Measurements from ENCODE around the gene KCNQ2.

KCNQ2 gene

DNA sequence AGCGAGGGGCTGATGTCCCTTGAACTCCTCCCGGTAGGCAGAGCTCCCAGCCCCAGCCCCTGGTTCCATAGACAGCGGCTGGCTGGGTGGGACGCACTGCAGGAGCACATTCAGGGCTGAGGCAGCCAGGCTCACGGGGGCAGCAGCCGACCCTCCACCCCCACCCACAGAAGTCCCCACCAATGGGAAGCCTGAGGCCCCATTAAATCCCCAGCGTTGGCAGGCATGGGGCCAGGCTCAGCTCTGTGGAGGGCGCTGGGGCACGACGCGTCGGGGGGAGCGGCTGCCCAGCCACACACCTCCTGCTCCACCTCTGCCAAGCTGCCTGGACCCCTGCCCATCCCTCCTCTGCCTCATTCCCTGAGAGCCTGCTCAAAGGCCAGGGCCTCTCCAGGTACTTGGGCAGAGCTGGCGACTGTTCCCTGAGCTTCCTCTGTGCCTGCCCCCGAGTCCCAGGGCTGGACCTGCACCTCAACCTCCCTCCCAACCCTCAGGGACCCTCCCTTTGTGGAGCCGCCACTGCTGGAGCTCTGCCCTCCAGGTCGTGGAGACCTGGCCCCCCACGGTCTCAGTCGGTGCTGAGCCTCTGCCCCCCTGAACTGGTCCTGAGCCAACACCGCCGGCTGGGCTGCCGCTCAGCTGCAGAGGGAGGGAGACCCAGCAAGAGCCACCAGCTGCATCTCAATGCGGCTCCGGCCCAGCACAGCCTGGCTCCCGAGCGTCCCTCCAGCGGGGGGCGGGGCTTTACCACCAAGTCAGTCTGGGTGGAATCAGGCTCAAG is 120.5 kb downstream of the KCNQ2 start:
- DNase-seq, result no peak

GRCh38 chr20:63351326-63351700 is 121.1 kb downstream of the KCNQ2 start:
- no peak for DNase-seq

- no peak for DNase-seq
Measured at GRCh38 chr20:63350597-63351325, 121.7 kb downstream of the KCNQ2 start.

All from NCI-H2227 treated with DMSO at 0.1 percent for 48 hours (cell line).